GM13977 (cell line): ENCODE measurements around the gene PGD.
"Not testable (repeated sequence)": the region's sequence is repeated elsewhere in the genome, so short reads cannot be mapped to it uniquely, and the experiment has no call there.

ENCODE experiments used
- DNase-seq: peaks from one replicate; pipeline ENCODE4 v3.0.0; 2012; ENCODE audit warnings: low spot score
- in situ Hi-C: fragments of 300-500 bp; cut with MboI; formaldehyde crosslinking; loops from one replicate; pipeline ENCODE4 v1.12.0; 2022; ENCODE audit warnings: low sequenced_read_pairs, low pct_unique_long_range_greater_than_20kb, mixed read lengths, inconsistent platforms; ENCODE audit not compliant: unreplicated experiment
- TF ChIP-seq, protein P1 (sequence below): IDR thresholded peaks from 2 replicates; pipeline ENCODE4 v1.5.1; 2012; ENCODE audit warnings: mild to moderate bottlenecking, control low read depth; ENCODE audit not compliant: insufficient read depth; ENCODE audit errors: extremely low read depth, missing control alignments

The PGD gene

DNA sequence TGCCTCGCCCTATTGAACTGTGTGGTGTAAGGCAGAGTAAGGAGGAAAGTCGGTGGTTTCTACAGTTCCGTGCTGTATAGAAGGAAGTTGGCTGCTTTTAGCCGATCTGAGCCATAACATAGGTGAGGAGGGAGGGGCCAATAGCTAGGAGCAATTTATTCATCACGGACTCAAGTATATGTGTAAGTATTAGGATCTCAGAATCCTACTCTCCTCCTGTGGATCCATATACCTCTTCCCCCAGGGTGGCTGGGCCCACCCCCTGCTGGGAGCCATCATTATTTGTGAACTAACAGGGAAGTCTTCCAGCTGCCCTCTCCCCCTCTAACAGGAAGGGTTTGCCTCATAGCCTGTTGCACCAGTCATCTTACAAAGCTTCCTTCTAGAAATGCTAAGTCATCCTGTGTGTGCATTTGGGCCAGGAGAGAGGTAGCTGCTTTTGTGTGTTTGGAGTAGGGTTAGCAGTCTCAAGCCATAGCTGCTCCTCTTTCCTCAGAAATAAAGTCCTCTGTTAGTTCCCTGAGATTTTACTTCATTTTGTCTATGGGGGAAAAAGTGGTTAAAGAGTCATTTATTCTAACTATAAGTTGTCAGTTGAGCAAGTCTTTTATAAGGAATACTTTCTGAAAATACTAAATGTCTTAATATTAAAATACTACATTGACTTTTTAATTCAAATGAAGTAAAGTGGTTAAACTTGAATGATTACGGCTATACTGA lies 16.5 kb downstream of the PGD start:
- no peak for DNase-seq
- in situ Hi-C loops = no loop called here
- TF ChIP-seq, protein P1, sequence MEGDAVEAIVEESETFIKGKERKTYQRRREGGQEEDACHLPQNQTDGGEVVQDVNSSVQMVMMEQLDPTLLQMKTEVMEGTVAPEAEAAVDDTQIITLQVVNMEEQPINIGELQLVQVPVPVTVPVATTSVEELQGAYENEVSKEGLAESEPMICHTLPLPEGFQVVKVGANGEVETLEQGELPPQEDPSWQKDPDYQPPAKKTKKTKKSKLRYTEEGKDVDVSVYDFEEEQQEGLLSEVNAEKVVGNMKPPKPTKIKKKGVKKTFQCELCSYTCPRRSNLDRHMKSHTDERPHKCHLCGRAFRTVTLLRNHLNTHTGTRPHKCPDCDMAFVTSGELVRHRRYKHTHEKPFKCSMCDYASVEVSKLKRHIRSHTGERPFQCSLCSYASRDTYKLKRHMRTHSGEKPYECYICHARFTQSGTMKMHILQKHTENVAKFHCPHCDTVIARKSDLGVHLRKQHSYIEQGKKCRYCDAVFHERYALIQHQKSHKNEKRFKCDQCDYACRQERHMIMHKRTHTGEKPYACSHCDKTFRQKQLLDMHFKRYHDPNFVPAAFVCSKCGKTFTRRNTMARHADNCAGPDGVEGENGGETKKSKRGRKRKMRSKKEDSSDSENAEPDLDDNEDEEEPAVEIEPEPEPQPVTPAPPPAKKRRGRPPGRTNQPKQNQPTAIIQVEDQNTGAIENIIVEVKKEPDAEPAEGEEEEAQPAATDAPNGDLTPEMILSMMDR = no peak

DNA sequence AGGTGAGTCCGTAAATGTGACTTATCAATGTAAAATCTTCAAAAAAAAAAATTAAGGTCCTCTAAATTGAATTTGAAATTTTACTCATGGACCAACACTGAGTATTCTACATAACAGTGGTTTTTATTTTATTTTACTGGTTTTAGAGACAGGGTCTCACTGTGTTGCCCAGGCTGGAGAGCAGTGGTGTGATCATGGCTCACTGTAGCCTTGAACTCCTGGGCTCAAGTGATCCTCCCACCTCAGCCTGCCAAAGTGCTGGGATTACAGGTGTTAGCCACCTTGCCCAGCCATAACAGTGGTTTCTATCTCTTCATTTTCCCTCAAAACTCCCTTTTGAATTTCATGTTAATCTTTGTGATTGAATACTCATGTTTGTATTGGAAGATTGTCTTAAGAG lies 17.1 kb downstream of the PGD start:
- DNase-seq, in situ Hi-C loops: not testable (repeated sequence)

DNA sequence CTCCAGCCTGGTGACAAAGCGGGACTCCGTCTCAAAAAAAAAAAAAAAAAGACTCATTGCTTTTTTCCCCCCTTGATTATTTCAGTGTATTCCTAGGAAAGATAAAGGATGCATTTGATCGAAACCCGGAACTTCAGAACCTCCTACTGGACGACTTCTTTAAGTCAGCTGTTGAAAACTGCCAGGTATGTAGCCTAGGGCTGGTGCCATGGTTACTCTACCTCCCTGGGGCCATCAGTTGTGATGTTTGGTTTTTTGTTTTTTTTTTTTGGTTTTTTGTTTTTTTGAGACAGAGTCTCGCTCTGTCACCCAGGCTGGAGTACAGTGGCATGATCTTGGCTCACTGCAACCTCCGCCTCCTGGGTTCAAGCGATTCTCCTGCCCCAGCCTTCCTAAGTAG lies 19.9 kb downstream of the PGD start:
- DNase-seq, in situ Hi-C loops: not testable (repeated sequence)

GRCh38 chr1:10419351-10419750 lies 20.5 kb downstream of the PGD start:
- no peak for DNase-seq
- in situ Hi-C loops = no loop called here
- TF ChIP-seq, protein P1 = no peak

GRCh38 chr1:10421637-10422036 lies 22.8 kb downstream of the PGD start:
- in situ Hi-C loops = no loop called here
- TF ChIP-seq, protein P1 = no peak
- no peak for DNase-seq

DNA sequence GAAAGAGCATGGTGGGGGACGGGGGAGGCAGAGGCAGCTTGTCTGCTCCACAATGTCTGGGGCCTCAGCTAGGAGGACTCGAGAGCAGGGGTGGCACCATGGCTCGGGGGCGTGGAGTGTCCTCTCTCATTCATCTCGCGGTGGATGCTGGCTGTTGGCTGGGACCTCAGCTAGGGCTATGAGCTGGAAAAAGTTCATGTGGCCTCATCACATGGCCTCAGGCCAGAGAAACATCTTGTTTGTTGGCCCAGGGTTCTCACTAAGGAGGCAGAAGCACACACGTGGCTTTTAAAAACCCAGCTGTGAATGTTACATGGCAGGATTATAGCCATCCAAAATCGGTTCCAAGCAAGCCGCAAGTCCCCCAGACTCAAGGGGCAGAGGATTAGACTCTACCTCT lies 25.2 kb downstream of the PGD start:
- no peak for DNase-seq
- in situ Hi-C loops = no loop called here
- TF ChIP-seq, protein P1 = no peak

- DNase-seq = no peak
- in situ Hi-C loops = no loop called here
Measured at GRCh38 chr1:10424651-10425050, 25.8 kb downstream of the PGD start.

DNA sequence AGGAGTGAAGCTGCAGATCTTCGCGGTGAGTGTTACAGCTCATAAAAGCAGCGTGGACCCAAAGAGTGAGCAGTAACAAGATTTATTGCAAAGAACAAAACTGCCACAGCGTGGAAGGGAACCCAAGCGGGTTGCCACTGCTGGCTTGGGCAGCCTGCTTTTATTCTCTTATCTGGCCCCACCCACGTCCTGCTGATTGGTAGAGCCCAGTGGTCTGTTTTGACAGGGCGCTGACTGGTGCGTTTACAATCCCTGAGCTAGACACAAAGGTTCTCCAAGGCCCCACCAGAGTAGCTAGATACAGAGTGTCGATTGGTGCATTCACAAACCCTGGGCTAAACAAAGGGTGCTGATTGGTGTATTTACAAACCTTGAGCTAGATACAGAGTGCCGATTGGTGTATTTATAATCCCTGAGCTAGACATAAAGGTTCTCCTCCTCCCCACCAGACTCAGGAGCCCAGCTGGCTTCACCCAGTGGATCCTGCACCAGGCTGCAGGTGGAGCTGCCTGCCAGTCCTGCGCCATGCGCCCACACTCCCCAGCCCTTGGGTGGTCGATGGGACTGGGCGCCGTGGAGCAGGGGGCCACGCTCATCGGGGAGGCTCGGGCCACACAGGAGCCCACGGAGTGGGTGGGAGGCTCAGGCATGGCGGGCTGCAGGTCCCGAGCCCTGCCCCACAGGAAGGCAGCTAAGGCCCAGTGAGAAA lies 27.1 kb downstream of the PGD start:
- DNase-seq, in situ Hi-C loops: not testable (repeated sequence)

More at GRCh38 chr1:10424651-10425050, 25.8 kb downstream of the PGD start:
- TF ChIP-seq, protein P1 = no peak

DNA sequence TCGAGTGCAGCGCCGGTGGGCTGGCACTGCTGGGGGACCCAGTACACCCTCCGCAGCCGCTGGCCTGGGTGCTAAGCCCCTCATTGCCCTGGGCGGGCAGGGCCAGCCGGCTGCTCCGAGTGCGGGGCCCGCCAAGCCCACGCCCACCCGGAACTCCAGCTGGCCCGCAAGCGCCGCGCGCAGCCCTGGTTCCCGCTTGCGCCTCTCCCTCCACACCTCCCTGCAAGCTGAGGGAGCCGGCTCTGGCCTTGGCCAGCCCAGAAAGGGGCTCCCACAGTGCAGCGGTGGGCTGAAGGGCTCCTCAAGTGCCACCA lies 27.6 kb downstream of the PGD start:
- DNase-seq, in situ Hi-C loops: not testable (repeated sequence)
